HG02642 (cell line): ENCODE data around the gene ICAM5.

ENCODE experiments used
- ATAC-seq: cut with Tn5 transposase; IDR thresholded peaks from one replicate; pipeline ENCODE4 v1.9.1; 2021; ENCODE audit warnings: mild to moderate bottlenecking; ENCODE audit not compliant: unreplicated experiment, poor library complexity

Gene ICAM5

DNA sequence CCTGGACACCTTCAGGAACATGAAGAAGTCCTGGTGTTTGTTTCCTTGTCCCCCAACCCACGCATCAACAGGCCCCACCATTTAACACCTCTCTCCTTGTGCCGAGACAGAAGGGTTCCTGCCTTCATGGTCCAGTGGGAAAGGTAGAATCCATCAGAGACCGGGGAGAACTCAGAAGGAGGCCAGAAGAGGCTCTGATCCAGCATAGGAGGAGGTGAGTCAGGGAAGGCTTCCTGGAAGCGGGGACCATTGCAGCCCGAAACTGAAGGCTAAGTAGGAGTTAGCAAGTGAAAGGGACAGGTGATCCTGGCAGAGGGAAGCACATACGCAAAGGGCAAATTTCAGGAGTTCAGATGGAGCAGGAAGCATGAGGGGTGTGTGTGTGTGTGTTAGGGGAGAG lies 49.2 kb downstream of the ICAM5 start:
- ATAC-seq: no peak

DNA sequence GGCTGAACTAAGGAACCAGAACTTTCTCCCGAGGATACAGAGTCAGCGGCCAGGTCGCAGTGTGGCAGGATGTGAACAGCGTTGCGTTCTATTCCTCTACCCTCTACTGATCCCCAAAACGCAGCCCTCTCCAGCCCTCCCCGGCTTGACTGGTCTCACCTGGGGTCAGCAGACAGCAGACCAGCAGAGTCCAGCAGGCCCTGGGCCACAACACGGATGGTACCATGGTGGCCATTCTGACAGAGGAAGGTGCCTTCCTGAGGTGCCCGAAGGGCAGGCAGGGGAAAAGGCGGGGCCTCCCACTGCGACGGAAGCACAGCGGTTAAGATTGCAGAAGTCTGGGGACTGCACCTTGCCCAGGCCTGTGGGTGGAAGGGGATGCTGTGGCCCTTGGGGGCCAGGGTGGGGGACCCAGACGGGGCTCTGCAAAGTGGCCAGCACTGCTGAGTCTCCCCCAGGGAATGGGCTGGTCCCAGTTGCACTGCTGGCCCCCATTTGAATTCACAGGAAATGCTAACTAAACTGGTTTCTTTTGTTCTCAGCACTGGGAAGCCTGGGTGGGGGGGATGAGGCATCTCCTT lies 49.7 kb downstream of the ICAM5 start, which contains the start of gene ICAM3:
Gene ICAM3, minus strand, starts transcription at position 245 of the 581 bp plus-strand sequence. Its CDS starts 10 bp downstream, at position 235.
- ATAC-seq: peak; percentile 66

- no peak for ATAC-seq
Observed at GRCh38 chr19:10339977-10340376, 50.2 kb downstream of the ICAM5 start.

- ATAC-seq: no peak
Observed at GRCh38 chr19:10343495-10343894, 53.7 kb downstream of the ICAM5 start.

DNA sequence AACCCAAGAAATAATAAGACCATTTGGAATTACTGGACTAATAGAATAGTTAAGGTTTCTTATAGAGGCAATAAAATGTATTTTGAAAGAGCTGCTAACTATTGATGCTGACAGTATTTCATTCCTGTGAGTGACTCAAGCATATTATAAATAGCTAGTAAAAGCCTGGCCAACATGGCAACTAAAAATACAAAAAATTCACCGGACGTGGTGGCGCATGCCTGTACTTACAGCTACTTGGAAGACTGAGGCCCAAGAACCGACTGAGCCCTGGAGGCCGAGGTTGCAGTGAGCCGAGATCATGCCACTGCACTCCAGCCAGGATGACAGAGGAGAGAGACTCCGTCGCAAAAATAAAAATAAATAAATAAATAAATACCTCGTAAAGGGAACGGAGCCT lies 55.0 kb downstream of the ICAM5 start:
- ATAC-seq: no peak
